D721Med (cell line): ENCODE results near the gene ANKRD44.

Source experiments
- DNase-seq: peaks from one replicate; pipeline ENCODE4 v3.0.0; 2011; ENCODE audit warnings: low spot score; ENCODE audit not compliant: insufficient read length
- FAIRE-seq: peaks from 2 replicates; lab custom pipeline; 2011; peaks lifted over from hg19 to GRCh38; lab: Jason Lieb, UNC
- CTCF ChIP-seq: IDR thresholded peaks from 2 replicates; pipeline ENCODE4 v1.5.1; 2012; ENCODE audit warnings: mild to moderate bottlenecking, control low read depth; ENCODE audit not compliant: insufficient read depth; ENCODE audit errors: missing control alignments

Gene ANKRD44

DNA sequence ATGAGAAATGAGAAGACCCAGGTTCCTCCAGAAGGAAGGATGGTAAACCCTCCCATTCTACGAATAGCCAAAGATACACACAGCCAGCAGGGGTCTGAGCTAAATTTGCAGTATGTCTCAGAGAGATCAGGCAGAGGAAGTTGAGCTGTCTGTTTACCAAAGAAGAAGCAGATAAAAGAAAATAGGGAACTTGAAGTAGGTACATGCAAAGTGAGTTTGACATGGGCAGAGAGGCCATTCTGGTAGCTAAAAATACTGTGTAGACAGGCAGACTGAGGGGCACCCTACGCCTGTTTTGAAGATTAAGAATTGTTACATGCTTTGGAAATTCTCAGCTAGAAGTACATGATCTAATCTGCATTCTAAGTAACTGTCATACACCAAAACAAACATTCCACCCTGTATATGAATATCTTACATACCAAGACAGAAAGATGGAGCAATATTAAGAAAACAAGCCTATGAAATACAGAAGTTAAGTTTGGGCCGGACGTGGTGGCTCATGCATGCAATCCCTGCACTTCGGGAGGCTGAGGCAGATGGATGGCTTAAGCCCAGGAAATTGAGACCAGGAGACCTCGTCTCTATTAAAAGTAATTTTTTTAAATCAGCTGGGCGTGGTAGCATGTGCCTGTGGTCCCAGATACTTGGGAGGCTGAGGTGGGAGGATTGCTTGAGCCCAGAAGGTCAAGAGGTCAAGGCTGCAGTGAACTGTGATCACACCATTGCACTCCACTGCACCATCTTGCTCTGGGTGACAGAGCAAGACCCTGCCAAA is 157.9 kb downstream of the ANKRD44 start:
- no peak for DNase-seq
- TF ChIP-seq CTCF, result no peak
- FAIRE-seq, result no peak

DNA sequence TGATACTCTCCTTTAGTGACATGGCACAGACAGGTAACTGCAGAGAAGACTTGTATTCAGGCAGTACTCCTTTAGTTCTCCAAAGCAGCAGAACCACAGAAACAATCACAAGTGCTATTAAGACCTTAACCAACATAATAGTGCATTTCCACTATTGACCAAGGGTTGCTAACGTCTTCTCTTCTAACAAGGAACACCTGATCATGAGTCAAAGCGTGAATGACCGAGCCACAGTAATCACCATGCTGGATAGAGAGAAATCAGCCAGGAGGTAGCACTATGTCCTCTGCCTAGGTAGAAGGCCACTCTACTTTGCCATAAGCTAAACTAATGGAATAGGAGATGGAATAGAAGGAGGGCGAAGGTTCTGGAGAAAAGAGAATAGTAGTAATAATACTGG is 161.0 kb downstream of the ANKRD44 start:
- TF ChIP-seq CTCF, result no peak
- FAIRE-seq (no peak), DNase-seq (no peak)

GRCh38 chr2:197148401-197148800 is 162.2 kb downstream of the ANKRD44 start:
- DNase-seq, result no peak
- no peak for TF ChIP-seq CTCF
- FAIRE-seq, result no peak

DNA sequence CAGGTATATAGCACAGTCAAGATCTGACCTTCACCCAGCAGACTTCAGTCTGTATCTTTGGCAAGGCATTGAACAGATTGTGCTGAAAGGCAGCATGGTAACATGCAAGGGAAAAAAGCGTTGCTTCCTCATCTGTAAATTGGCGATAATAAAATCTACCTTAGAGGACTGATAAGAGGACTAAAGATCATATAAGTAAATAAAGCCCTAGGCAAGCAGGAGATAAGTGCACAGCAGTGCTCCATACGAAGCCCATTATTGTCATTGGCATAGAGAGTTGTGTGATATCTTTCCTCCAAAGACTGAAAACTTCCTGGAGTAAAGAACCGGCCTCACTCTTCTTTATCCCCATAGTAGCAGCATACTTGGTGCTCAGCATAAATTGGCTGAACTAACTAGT is 162.6 kb downstream of the ANKRD44 start:
- no peak for TF ChIP-seq CTCF
- DNase-seq (no peak), FAIRE-seq (no peak)

GRCh38 chr2:197146995-197147394 is 163.6 kb downstream of the ANKRD44 start:
- FAIRE-seq (no peak), DNase-seq (no peak)
- TF ChIP-seq CTCF, result no peak

DNA sequence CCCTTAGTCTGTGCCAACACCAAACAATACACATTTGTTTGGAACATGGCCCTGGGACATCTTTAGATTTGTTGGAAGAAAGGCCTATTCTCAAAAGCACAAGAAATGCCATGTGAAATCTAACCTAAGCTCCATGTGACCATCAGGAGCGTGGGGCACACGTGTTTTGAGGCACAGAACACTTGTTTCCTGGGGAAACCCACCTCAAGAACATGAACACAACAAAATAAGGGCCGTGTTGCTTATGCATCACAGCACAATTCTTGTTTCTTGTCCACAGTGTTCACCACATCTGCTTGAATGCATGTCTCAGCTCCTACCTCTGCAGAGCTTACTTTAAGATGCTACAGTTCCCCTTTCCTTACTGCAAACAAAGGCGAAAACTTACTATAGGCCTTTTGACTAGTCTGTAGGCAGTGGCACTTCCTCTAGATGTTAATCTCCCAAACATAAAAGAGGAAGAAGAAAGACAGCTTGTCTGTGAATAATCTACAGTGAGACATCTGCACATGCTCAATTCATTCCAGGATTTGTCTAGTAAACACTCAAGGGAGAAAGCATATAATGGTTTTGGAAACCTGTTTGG is 165.0 kb downstream of the ANKRD44 start:
- no peak for TF ChIP-seq CTCF
- FAIRE-seq, result no peak

GRCh38 chr2:197144183-197144582 is 166.4 kb downstream of the ANKRD44 start:
- DNase-seq (no peak), FAIRE-seq (no peak)
- no peak for TF ChIP-seq CTCF

More for the DNA sequence above, 165.0 kb downstream of the ANKRD44 start:
- DNase-seq, result no peak
